WTC11 (cell line): ENCODE results near the gene RIOK1. TPM values are rescaled to one million over a fixed set of nuclear protein-coding genes. Genes with fewer than 3 reads are reported as not detected.

ENCODE experiments used
- AR ChIP-seq: fragments of 250-450 bp; sonication (Bioruptor Pico); IDR thresholded peaks from 2 replicates; pipeline ENCODE4 v1.9.0; 2021; ENCODE audit warnings: mild to moderate bottlenecking
- ARID4B ChIP-seq: sonication (generic); formaldehyde crosslinking; IDR thresholded peaks from 2 replicates; pipeline ENCODE4 v1.8.0; 2023; ENCODE audit warnings: missing genetic modification reagents, mild to moderate bottlenecking, borderline replicate concordance
- ATF2 ChIP-seq: sonication (generic); formaldehyde crosslinking; IDR thresholded peaks from 2 replicates; pipeline ENCODE4 v1.8.1; 2022; ENCODE audit warnings: low read depth, missing genetic modification reagents, borderline replicate concordance
- CREB1 ChIP-seq: sonication (generic); formaldehyde crosslinking; IDR thresholded peaks from 2 replicates; pipeline ENCODE4 v1.8.0; 2023; ENCODE audit warnings: mild to moderate bottlenecking, missing genetic modification reagents
- E2F1 ChIP-seq: sonication (generic); formaldehyde crosslinking; IDR thresholded peaks from 2 replicates; pipeline ENCODE4 v1.8.0; 2022; ENCODE audit warnings: mild to moderate bottlenecking, missing genetic modification reagents
- FOXJ3 ChIP-seq: sonication (generic); formaldehyde crosslinking; IDR thresholded peaks from 2 replicates; pipeline ENCODE4 v1.9.0; 2021; ENCODE audit warnings: missing genetic modification reagents, mild to moderate bottlenecking, borderline replicate concordance
- GTF2I ChIP-seq: fragments of 250-450 bp; sonication (Bioruptor Pico); conservative IDR thresholded peaks from 2 replicates; pipeline ENCODE4 v1.4.0; 2021; ENCODE audit warnings: mild to moderate bottlenecking
- HMGA2 ChIP-seq: fragments of 250-450 bp; sonication (Bioruptor Pico); IDR thresholded peaks from 2 replicates; pipeline ENCODE4 v1.4.0; 2021; ENCODE audit warnings: mild to moderate bottlenecking, moderate library complexity
- IRF1 ChIP-seq: sonication (generic); formaldehyde crosslinking; IDR thresholded peaks from 2 replicates; pipeline ENCODE4 v1.8.0; 2023; ENCODE audit warnings: missing genetic modification reagents
- MXD4 ChIP-seq: fragments of 250-450 bp; sonication (Bioruptor Pico); IDR thresholded peaks from 2 replicates; pipeline ENCODE4 v1.8.0; 2021; ENCODE audit warnings: mild to moderate bottlenecking, moderate library complexity, borderline replicate concordance
- MYBL2 ChIP-seq: sonication (generic); formaldehyde crosslinking; IDR thresholded peaks from 2 replicates; pipeline ENCODE4 v1.8.1; 2023; ENCODE audit warnings: mild to moderate bottlenecking, moderate library complexity, missing genetic modification reagents
- NFATC4 ChIP-seq: fragments of 250-450 bp; sonication (Bioruptor Pico); IDR thresholded peaks from 2 replicates; pipeline ENCODE4 v1.9.0; 2021; ENCODE audit warnings: mild to moderate bottlenecking
- NFYB ChIP-seq: sonication (generic); formaldehyde crosslinking; conservative IDR thresholded peaks from 2 replicates; pipeline ENCODE4 v1.8.0; 2022; ENCODE audit warnings: low read depth, missing genetic modification reagents
- NR3C1 ChIP-seq: sonication (generic); formaldehyde crosslinking; conservative IDR thresholded peaks from 2 replicates; pipeline ENCODE4 v1.8.1; 2023; ENCODE audit warnings: low read depth, mild to moderate bottlenecking, missing genetic modification reagents
- OVOL2 ChIP-seq: fragments of 250-450 bp; sonication (Bioruptor Pico); IDR thresholded peaks from 2 replicates; pipeline ENCODE4 v1.9.0; 2021; ENCODE audit warnings: mild to moderate bottlenecking, borderline replicate concordance
- SOX15 ChIP-seq: fragments of 250-450 bp; sonication (Bioruptor Pico); IDR thresholded peaks from 2 replicates; pipeline ENCODE4 v1.9.0; 2021; ENCODE audit warnings: mild to moderate bottlenecking
- ZNF121 ChIP-seq: sonication (generic); formaldehyde crosslinking; IDR thresholded peaks from 2 replicates; pipeline ENCODE4 v1.8.0; 2023; ENCODE audit warnings: missing genetic modification reagents
- ZNF138 ChIP-seq: sonication (generic); formaldehyde crosslinking; conservative IDR thresholded peaks from 2 replicates; pipeline ENCODE4 v1.8.1; 2022; ENCODE audit warnings: mild to moderate bottlenecking, moderate library complexity, missing genetic modification reagents
- ZNF263 ChIP-seq: sonication (generic); formaldehyde crosslinking; IDR thresholded peaks from 2 replicates; pipeline ENCODE4 v1.8.1; 2022; ENCODE audit warnings: low read depth, mild to moderate bottlenecking, moderate library complexity, missing genetic modification reagents
- ZNF396 ChIP-seq: fragments of 250-450 bp; sonication (Bioruptor Pico); IDR thresholded peaks from 2 replicates; pipeline ENCODE4 v1.8.0; 2021; ENCODE audit warnings: mild to moderate bottlenecking, moderate library complexity, borderline replicate concordance
- ZNF416 ChIP-seq: fragments of 250-450 bp; sonication (Bioruptor Pico); IDR thresholded peaks from 2 replicates; pipeline ENCODE4 v1.9.0; 2021; ENCODE audit warnings: mild to moderate bottlenecking, inconsistent platforms
- ZNF423 ChIP-seq: fragments of 250-450 bp; sonication (Bioruptor Pico); IDR thresholded peaks from 2 replicates; pipeline ENCODE4 v2.1.2; 2022; ENCODE audit warnings: mild to moderate bottlenecking, moderate library complexity
- ZNF532 ChIP-seq: fragments of 250-450 bp; sonication (Bioruptor Pico); IDR thresholded peaks from 2 replicates; pipeline ENCODE4 v1.9.0; 2021; ENCODE audit warnings: mild to moderate bottlenecking, borderline replicate concordance
- ZNF671 ChIP-seq: fragments of 250-450 bp; sonication (Bioruptor Pico); IDR thresholded peaks from 2 replicates; pipeline ENCODE4 v1.8.0; 2021; ENCODE audit warnings: mild to moderate bottlenecking
- total RNA-seq: library from RNA; stranded (reverse); gene quantifications from 3 replicates; pipeline ENCODE4 v1.2.3, GENCODE V29; 2021

RIOK1 gene
- total RNA-seq, 1 experiment from 2014 or later, result 25.6 TPM

GRCh38 chr6:7389451-7390225 is at the start of gene RIOK1, which contains the start of gene CAGE1 (continued):
- TF ChIP-seq MYBL2 (CRISPR knock-in tag) (peak; percentile 73; the same call in 1 of the 2 replicates), ATF2 (CRISPR knock-in tag) (no peak), SOX15 (no peak), ARID4B (peak; percentile 47; the same call in 1 of the 2 replicates), AR (no peak), ZNF423 (CRISPR knock-in tag) (no peak; the same call in 1 of the 2 replicates), ZNF138 (no peak), ZNF416 (no peak), HMGA2 (no peak), ZNF671 (CRISPR knock-in tag) (no peak), E2F1 (CRISPR knock-in tag) (peak; percentile 58), ZNF396 (CRISPR knock-in tag) (no peak), IRF1 (CRISPR knock-in tag) (no peak; the same call in 1 of the 2 replicates), NFYB (CRISPR knock-in tag) (0 out of 2 replicates have a peak, but pooled peaks have one; percentile 17), CREB1 (CRISPR knock-in tag) (no peak), ZNF263 (CRISPR knock-in tag) (no peak), ZNF532 (CRISPR knock-in tag) (no peak), NFATC4 (CRISPR knock-in tag) (no peak), ZNF121 (CRISPR knock-in tag) (no peak), OVOL2 (CRISPR knock-in tag) (no peak), GTF2I (no peak), MXD4 (CRISPR knock-in tag) (no peak), NR3C1 (CRISPR knock-in tag) (no peak), FOXJ3 (CRISPR knock-in tag) (no peak)
